HCT116 (cell line): ENCODE data around the gene DDX41. TPM values are rescaled to one million over a fixed set of nuclear protein-coding genes. Genes with fewer than 3 reads are reported as not detected.

Source experiments
- ATAC-seq: fragments of 200-7000 bp; cut with Tn5 transposase; 2 replicates; pipeline ENCODE4 v1.9.1; 2020; ENCODE audit warnings: mild to moderate bottlenecking, moderate library complexity
- BruUV-seq: library from RNA; stranded (reverse); fragments of 400-500 nt; replicated peaks from 2 replicates; lab custom pipeline; 2021; lab: Mats Ljungman, UMichigan
- CTCF ChIA-PET: fragments of 300-600 bp; sonication (Branson Sonifier 250); formaldehyde crosslinking; loops from one replicate; lab custom pipeline; 2021; ENCODE audit warnings: antibody characterized with exemption; lab: Charles Lee
- POLR2A ChIA-PET: fragments of 300-600, 350-600 bp; sonication (Branson Sonifier 250); formaldehyde crosslinking; loops from one replicate; lab custom pipeline; 2021; ENCODE audit warnings: antibody characterized with exemption; lab: Charles Lee
- RAD21 ChIA-PET, 2 experiments: fragments of 300-600 bp; sonication (Branson Sonifier 250); formaldehyde crosslinking; loops; one replicate each; lab custom pipeline; 2023; ENCODE audit warnings: low total read pairs in 2 of 2; ENCODE audit not compliant: uncharacterized antibody in 2 of 2, unreplicated experiment in 2 of 2, low non-redundant PET in 1 of 2; lab: Charles Lee
- DNase-seq: peaks from one replicate; pipeline ENCODE4 v3.0.0-alpha.2; 2010; ENCODE audit warnings: low read depth, low spot score
- H2AFZ ChIP-seq: fragments of 200-600 bp; shearing (Covaris generic), sonication (generic); 2 replicates; pipeline ENCODE4 v1.6.1; 2017; ENCODE audit warnings: low read depth, mixed run types, mixed read lengths, antibody characterized with exemption, low read length; ENCODE audit not compliant: poor library complexity, severe bottlenecking
- H3K27ac ChIP-seq: 2 replicates; pipeline ENCODE4 v1.5.1; 2012; ENCODE audit warnings: low read depth, low read length
- H3K27me3 ChIP-seq: fragments of 200-600 bp; sonication (generic); 2 replicates; pipeline ENCODE4 v1.6.1; 2016; ENCODE audit warnings: mixed run types, low read length, mixed read lengths; ENCODE audit not compliant: insufficient read depth
- H3K36me3 ChIP-seq, 2 experiments: fragments of 200-500 bp in 1 of 2; fragments of 200-600 bp in 1 of 2; sonication (Bioruptor generic) in 1 of 2; sonication (generic) in 1 of 2; 2 replicates each; pipeline versions ENCODE4 v1.5.1 to v1.6.1; 2014 to 2016; ENCODE audit warnings: low read length in 2 of 2, inconsistent platforms in 1 of 2, mixed read lengths in 1 of 2, mixed run types in 1 of 2; ENCODE audit not compliant: insufficient read depth in 2 of 2, control insufficient read depth in 1 of 2
- H3K4me1 ChIP-seq, 2 experiments: fragments of 200-600 bp in 1 of 2; sonication (generic) in 1 of 2; 2 replicates each; pipeline versions ENCODE4 v1.5.1 to v1.6.1; 2012 to 2017; ENCODE audit warnings: low read length in 2 of 2, inconsistent platforms in 1 of 2, mild to moderate bottlenecking in 1 of 2, mixed read lengths in 1 of 2, mixed run types in 1 of 2, moderate library complexity in 1 of 2; ENCODE audit not compliant: insufficient read depth in 2 of 2, control insufficient read depth in 1 of 2
- H3K4me2 ChIP-seq: fragments of 200-600 bp; sonication (generic); 2 replicates; pipeline ENCODE4 v1.6.1; 2017; ENCODE audit warnings: mixed run types, low read length, mixed read lengths
- H3K4me3 ChIP-seq, 2 experiments: fragments of 200-600 bp in 1 of 2; sonication (generic) in 1 of 2; replicated peaks in 1 of 2; 2 replicates each; pipeline ENCODE4 v1.5.1; 2011 to 2016; ENCODE audit warnings: low read length in 2 of 2, control low read depth in 1 of 2, low read depth in 1 of 2, mild to moderate bottlenecking in 1 of 2, mixed read lengths in 1 of 2, mixed run types in 1 of 2
- H3K79me2 ChIP-seq: fragments of 200-600 bp; sonication (generic); 2 replicates; pipeline ENCODE4 v1.6.1; 2017; ENCODE audit warnings: mild to moderate bottlenecking, mixed run types, low read length, moderate library complexity, mixed read lengths; ENCODE audit not compliant: insufficient read depth
- H3K9ac ChIP-seq: fragments of 200-600 bp; sonication (generic); 2 replicates; pipeline ENCODE4 v1.6.1; 2016; ENCODE audit warnings: low read length, mixed read lengths
- H3K9me2 ChIP-seq: fragments of 200-600 bp; sonication (generic), shearing (Covaris generic); 2 replicates; pipeline ENCODE4 v1.6.1; 2017; ENCODE audit warnings: mixed run types, mild to moderate bottlenecking, moderate library complexity; ENCODE audit not compliant: insufficient read depth
- H3K9me3 ChIP-seq, 2 experiments: fragments of 200-500 bp in 1 of 2; fragments of 200-600 bp in 1 of 2; sonication (Bioruptor generic) in 1 of 2; sonication (generic) in 1 of 2; 2 replicates each; pipeline ENCODE4 v1.6.1; 2014 to 2017; ENCODE audit warnings: low read length in 2 of 2, mixed read lengths in 2 of 2, inconsistent platforms in 1 of 2, low read depth in 1 of 2, mild to moderate bottlenecking in 1 of 2, mixed run types in 1 of 2, moderate library complexity in 1 of 2; ENCODE audit not compliant: control insufficient read depth in 1 of 2, insufficient read depth in 1 of 2
- H4K20me1 ChIP-seq: fragments of 200-600 bp; sonication (generic), shearing (Covaris generic); 2 replicates; pipeline ENCODE4 v1.6.1; 2017; ENCODE audit warnings: mixed run types, mild to moderate bottlenecking, moderate library complexity; ENCODE audit not compliant: insufficient read depth
- ATF3 ChIP-seq: IDR thresholded peaks from 2 replicates; pipeline ENCODE4 v1.6.1; 2012
- EGR1 ChIP-seq: IDR thresholded peaks from 2 replicates; pipeline ENCODE4 v1.6.1; 2012; ENCODE audit warnings: low read depth
- ELF1 ChIP-seq: IDR thresholded peaks from 2 replicates; pipeline ENCODE4 v1.6.1; 2012; ENCODE audit warnings: low read depth, borderline replicate concordance
- EZH2 ChIP-seq: fragments of 200-600 bp; sonication (generic); IDR thresholded peaks from 2 replicates; pipeline ENCODE4 v1.6.1; 2017; ENCODE audit warnings: antibody characterized with exemption, mixed run types
- EZH2phosphoT487 ChIP-seq: fragments of 200-600 bp; IDR thresholded peaks from 2 replicates; pipeline ENCODE4 v1.6.1; 2018; ENCODE audit warnings: antibody characterized with exemption, borderline replicate concordance
- JUND ChIP-seq: IDR thresholded peaks from 2 replicates; pipeline ENCODE4 v1.6.1; 2012
- MAX ChIP-seq: IDR thresholded peaks from 2 replicates; pipeline ENCODE4 v1.6.1; 2012
- POLR2A ChIP-seq: IDR thresholded peaks from 2 replicates; pipeline ENCODE4 v1.7.0; 2011; ENCODE audit warnings: borderline replicate concordance; ENCODE audit not compliant: insufficient read depth, insufficient read length; ENCODE audit errors: extremely low read depth
- RAD21 ChIP-seq: IDR thresholded peaks from 2 replicates; pipeline ENCODE4 v1.6.1; 2012; ENCODE audit warnings: low read depth, mild to moderate bottlenecking
- REST ChIP-seq: IDR thresholded peaks from 2 replicates; pipeline ENCODE4 v1.6.1; 2012; ENCODE audit warnings: low read depth
- SIN3A ChIP-seq: IDR thresholded peaks from 2 replicates; pipeline ENCODE4 v1.6.1; 2012; ENCODE audit warnings: low read depth
- SP1 ChIP-seq: IDR thresholded peaks from 2 replicates; pipeline ENCODE4 v1.6.1; 2012; ENCODE audit warnings: low read depth
- SRF ChIP-seq: IDR thresholded peaks from 2 replicates; pipeline ENCODE4 v1.6.1; 2012; ENCODE audit warnings: low read depth
- TCF7L2 ChIP-seq: IDR thresholded peaks from 2 replicates; pipeline ENCODE4 v1.7.0; 2011; ENCODE audit warnings: borderline replicate concordance, inconsistent platforms; ENCODE audit not compliant: insufficient read depth, insufficient read length; ENCODE audit errors: extremely low read depth
- YY1 ChIP-seq: IDR thresholded peaks from 2 replicates; pipeline ENCODE4 v1.6.1; 2011; ENCODE audit warnings: low read length, low read depth, moderate library complexity, mild to moderate bottlenecking; ENCODE audit not compliant: insufficient replicate concordance; ENCODE audit errors: extremely low read depth
- ZFX ChIP-seq: fragments of 450-650 bp; IDR thresholded peaks from 2 replicates; pipeline ENCODE4 v1.6.1; 2017
- intact Hi-C: fragments of 100-400 bp; cut with micrococcal nuclease; formaldehyde crosslinking; loops from 2 replicates; pipeline ENCODE4 v1.10.0; 2022
- total RNA-seq: library from RNA; stranded (reverse); gene quantifications from one replicate; pipeline ENCODE4 v1.2.1, GENCODE V29; 2021; ENCODE audit not compliant: unreplicated experiment
- TF ChIP-seq, protein P1 (sequence below), 3 experiments: fragments of 200-600 bp in 1 of 3; sonication (generic) in 1 of 3; IDR thresholded peaks in 2 of 3; conservative IDR thresholded peaks in 1 of 3; 2 replicates each; pipeline ENCODE4 v1.5.1; 2012 to 2017; ENCODE audit warnings: low read depth in 2 of 3, low read length in 2 of 3, antibody characterized with exemption in 1 of 3, borderline replicate concordance in 1 of 3, control low read depth in 1 of 3, mild to moderate bottlenecking in 1 of 3, mixed read lengths in 1 of 3, mixed run types in 1 of 3, moderate library complexity in 1 of 3; ENCODE audit not compliant: insufficient read depth in 1 of 3

Gene DDX41
- total RNA-seq, 1 experiment from 2014 or later: 141 TPM

- intact Hi-C loops: no loop called here
- H3K27ac ChIP-seq: no peak overlapping the region
- H3K27me3 ChIP-seq: no peaks in the 10 kb centered on the region
- BruUV-seq: no TSS peak
- no peaks in the 10 kb centered on the region for H3K79me2 ChIP-seq
- H3K36me3 ChIP-seq: peaks cover 7 to 11% of the 10 kb centered on the region in 2 experiments; a peak in 2 of 4 replicates
- H3K9me3 ChIP-seq: no peaks in the 10 kb centered on the region
- no peak overlapping the region for H2AFZ ChIP-seq
- TF ChIP-seq REST (no peak), SP1 (no peak), YY1 (no peak), TCF7L2 (no peak), MAX (no peak), POLR2A (no peak), EZH2phosphoT487 (no peak), EGR1 (no peak), ZFX (no peak), ELF1 (no peak), SIN3A (no peak), EZH2 (no peak), SRF (no peak), ATF3 (no peak), RAD21 (no peak), JUND (no peak)
- TF ChIP-seq, protein P1, sequence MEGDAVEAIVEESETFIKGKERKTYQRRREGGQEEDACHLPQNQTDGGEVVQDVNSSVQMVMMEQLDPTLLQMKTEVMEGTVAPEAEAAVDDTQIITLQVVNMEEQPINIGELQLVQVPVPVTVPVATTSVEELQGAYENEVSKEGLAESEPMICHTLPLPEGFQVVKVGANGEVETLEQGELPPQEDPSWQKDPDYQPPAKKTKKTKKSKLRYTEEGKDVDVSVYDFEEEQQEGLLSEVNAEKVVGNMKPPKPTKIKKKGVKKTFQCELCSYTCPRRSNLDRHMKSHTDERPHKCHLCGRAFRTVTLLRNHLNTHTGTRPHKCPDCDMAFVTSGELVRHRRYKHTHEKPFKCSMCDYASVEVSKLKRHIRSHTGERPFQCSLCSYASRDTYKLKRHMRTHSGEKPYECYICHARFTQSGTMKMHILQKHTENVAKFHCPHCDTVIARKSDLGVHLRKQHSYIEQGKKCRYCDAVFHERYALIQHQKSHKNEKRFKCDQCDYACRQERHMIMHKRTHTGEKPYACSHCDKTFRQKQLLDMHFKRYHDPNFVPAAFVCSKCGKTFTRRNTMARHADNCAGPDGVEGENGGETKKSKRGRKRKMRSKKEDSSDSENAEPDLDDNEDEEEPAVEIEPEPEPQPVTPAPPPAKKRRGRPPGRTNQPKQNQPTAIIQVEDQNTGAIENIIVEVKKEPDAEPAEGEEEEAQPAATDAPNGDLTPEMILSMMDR (IDR thresholded peaks at IDR 0.05 in 2 of 3, conservative IDR thresholded peaks at IDR 0.05 in 1 of 3; ENCODE audit: borderline replicate concordance in 1 of 3, insufficient read depth in 1 of 3, low read depth in 2 of 3, low read length in 2 of 3): no peak
- TF ChIP-seq, all 23 proteins: peak for 0
- no peaks in the 10 kb centered on the region for H4K20me1 ChIP-seq
- H3K4me3 ChIP-seq: no peak overlapping the region
- no peaks in the 10 kb centered on the region; a peak in 1 of 4 replicates for H3K4me1 ChIP-seq
- no peak overlapping the region for H3K9ac ChIP-seq
- ChIA-PET RAD21 (no interaction called here), CTCF (no interaction called here), POLR2A (no interaction called here)
- DNase-seq (no peak), ATAC-seq (no peak)
- no peaks in the 10 kb centered on the region for H3K9me2 ChIP-seq
- H3K4me2 ChIP-seq: no peak overlapping the region
Measured at GRCh38 chr5:177483042-177483441, 33.7 kb downstream of the DDX41 start.
